K562 (cell line): ENCODE data around the gene PACSIN2. TPM values are rescaled to one million over a fixed set of nuclear protein-coding genes. Genes with fewer than 3 reads are reported as not detected.
"Not testable (repeated sequence)": the region's sequence is repeated elsewhere in the genome, so short reads cannot be mapped to it uniquely, and the experiment has no call there.

Experiments
- ATAC-seq: fragments of 200-7000 bp; cut with Tn5 transposase; 3 replicates; pipeline ENCODE4 v1.9.1; 2020; ENCODE audit warnings: moderate library complexity
- BruUV-seq: library from RNA; stranded (reverse); fragments of 400-500 nt; replicated peaks from 2 replicates; lab custom pipeline; 2021; lab: Mats Ljungman, UMichigan
- CTCF ChIA-PET: fragments of 300-600 bp; formaldehyde crosslinking; extraction: SDS; loops from one replicate; lab custom pipeline; 2021; ENCODE audit warnings: low intra/inter-chr PET ratio; lab: Yijun Ruan, JAX
- POLR2A ChIA-PET: fragments of 300-600, 350-650 bp; sonication (Branson Sonifier 250); formaldehyde crosslinking; extraction: SDS; loops from one replicate; lab custom pipeline; 2021; ENCODE audit warnings: antibody characterized with exemption, inconsistent platforms; lab: Yijun Ruan, JAX
- DNase-seq, 4 experiments: peaks; one replicate each; pipeline versions ENCODE4 v3.0.0 to v3.0.0-alpha.2; 2011 to 2018; ENCODE audit warnings: low spot score in 3 of 4, mixed read lengths in 3 of 4; ENCODE audit errors: extremely low read depth in 1 of 4
- FAIRE-seq: peaks from 2 replicates; lab custom pipeline; 2011; peaks lifted over from hg19 to GRCh38; lab: Jason Lieb, UNC
- H2AFZ ChIP-seq: 2 replicates; pipeline ENCODE4 v1.6.0; 2011; ENCODE audit warnings: low read depth, low read length, control low read depth, inconsistent platforms
- H3K27ac ChIP-seq: fragments of 200-600 bp; 3 replicates; pipeline ENCODE4 v1.8.0; 2011; ENCODE audit warnings: low read depth, mild to moderate bottlenecking, control low read depth, inconsistent platforms, low read length, moderate library complexity, mixed read lengths; ENCODE audit errors: extremely low read depth
- H3K27me3 ChIP-seq, 2 experiments: fragments of 300-600 bp in 1 of 2; 2 replicates in 1 of 2; 3 replicates in 1 of 2; pipeline versions ENCODE4 v1.6.0 to v1.8.0; 2011; ENCODE audit warnings: inconsistent platforms in 2 of 2, low read length in 2 of 2, mild to moderate bottlenecking in 1 of 2, mixed read lengths in 1 of 2, moderate library complexity in 1 of 2; ENCODE audit not compliant: control insufficient read depth in 2 of 2, insufficient read depth in 2 of 2
- H3K36me3 ChIP-seq: fragments of 300-600 bp; 3 replicates; pipeline ENCODE4 v1.8.0; 2011; ENCODE audit warnings: mild to moderate bottlenecking, low read length, inconsistent platforms; ENCODE audit not compliant: control insufficient read depth, insufficient read depth
- H3K4me1 ChIP-seq, 2 experiments: fragments of 200-600 bp in 1 of 2; replicated peaks in 1 of 2; 2 replicates in 1 of 2; 3 replicates in 1 of 2; pipeline versions ENCODE4 v1.5.1 to v1.8.0; 2011; ENCODE audit warnings: inconsistent platforms in 2 of 2, low read length in 2 of 2, mild to moderate bottlenecking in 1 of 2, mixed read lengths in 1 of 2, moderate library complexity in 1 of 2; ENCODE audit not compliant: control insufficient read depth in 2 of 2, insufficient read depth in 2 of 2
- H3K4me2 ChIP-seq: 2 replicates; pipeline ENCODE4 v1.6.1; 2011; ENCODE audit warnings: low read length, control low read depth, inconsistent platforms, mixed read lengths; ENCODE audit not compliant: insufficient read depth
- H3K4me3 ChIP-seq: fragments of 200-600 bp; sonication (generic), shearing (Covaris generic); 2 replicates; pipeline ENCODE4 v1.5.1; 2016; ENCODE audit warnings: control low read depth, inconsistent platforms
- H3K79me2 ChIP-seq: fragments of 200-600 bp; 3 replicates; pipeline ENCODE4 v1.8.0; 2011; ENCODE audit warnings: low read length, inconsistent platforms; ENCODE audit not compliant: control insufficient read depth, insufficient read depth
- H3K9ac ChIP-seq, 2 experiments: 2 replicates each; pipeline versions ENCODE4 v1.6.0 to v1.6.1; 2011; ENCODE audit warnings: low read depth in 2 of 2, low read length in 2 of 2, control low read depth in 1 of 2, inconsistent platforms in 1 of 2, mild to moderate bottlenecking in 1 of 2, mixed read lengths in 1 of 2; ENCODE audit not compliant: insufficient read depth in 1 of 2
- H3K9me1 ChIP-seq: one replicate; pipeline ENCODE4 v1.6.0; 2011; ENCODE audit warnings: inconsistent platforms, mild to moderate bottlenecking, low read length, moderate library complexity; ENCODE audit not compliant: control insufficient read depth, insufficient read depth
- H3K9me3 ChIP-seq: replicated peaks from 2 replicates; pipeline ENCODE4 v1.5.1; 2011; ENCODE audit warnings: low read depth, low read length, inconsistent platforms; ENCODE audit not compliant: control insufficient read depth, insufficient read depth
- H4K20me1 ChIP-seq: replicated peaks from 2 replicates; pipeline ENCODE4 v1.6.1; 2011; ENCODE audit warnings: low read length, inconsistent platforms, mixed read lengths; ENCODE audit not compliant: control insufficient read depth, insufficient read depth
- GATAD2B ChIP-seq: fragments of 450-650 bp; IDR thresholded peaks from 2 replicates; pipeline ENCODE4 v1.6.1; 2017; ENCODE audit warnings: mild to moderate bottlenecking, borderline replicate concordance
- HINFP ChIP-seq: fragments of 450-650 bp; conservative IDR thresholded peaks from 2 replicates; pipeline ENCODE4 v1.6.1; 2016; ENCODE audit warnings: missing genetic modification characterization, low read depth, mild to moderate bottlenecking, control low read depth, missing compliant biosample characterization
- SMARCA4 ChIP-seq: fragments of 450-650 bp; IDR thresholded peaks from 2 replicates; pipeline ENCODE4 v1.6.1; 2016
- ZBTB11 ChIP-seq, 3 experiments: fragments of 200-800 bp in 1 of 3; fragments of 250-450 bp in 1 of 3; fragments of 450-650 bp in 1 of 3; sonication (Bioruptor Pico) in 1 of 3; sonication (Bioruptor generic) in 1 of 3; formaldehyde crosslinking in 1 of 3; IDR thresholded peaks; 2 replicates each; pipeline versions ENCODE4 v1.6.1 to v1.8.0; 2016 to 2022; ENCODE audit warnings: mild to moderate bottlenecking in 2 of 3, missing genetic modification characterization in 2 of 3, missing compliant biosample characterization in 1 of 3, moderate library complexity in 1 of 3
- ZBTB2 ChIP-seq: fragments of 450-650 bp; IDR thresholded peaks from 2 replicates; pipeline ENCODE4 v1.6.1; 2016; ENCODE audit warnings: antibody characterized with exemption
- ZNF232 ChIP-seq: sonication (generic); formaldehyde crosslinking; IDR thresholded peaks from 2 replicates; pipeline ENCODE4 v1.8.0; 2022; ENCODE audit warnings: mild to moderate bottlenecking, missing genetic modification reagents
- ZNF324 ChIP-seq: fragments of 250-450 bp; sonication (Bioruptor Pico); IDR thresholded peaks from 2 replicates; pipeline ENCODE4 v1.4.0; 2020; ENCODE audit warnings: mild to moderate bottlenecking
- WGBS: fragments of 100-300 bp; shearing (Covaris generic); methylation state at CpG from one replicate; pipeline ENCODE4 v1.1.6; 2016; ENCODE audit warnings: low coverage, mixed read lengths; ENCODE audit not compliant: insufficient coverage; ENCODE audit errors: missing lambda C conversion rate; 5-methylcytosine and 5-hydroxymethylcytosine counted together
- in situ Hi-C: fragments of 300-500 bp; cut with MboI; formaldehyde crosslinking; loops from 4 replicates; pipeline ENCODE4 v1.15.0; 2018; ENCODE audit warnings: inconsistent platforms, mixed read lengths
- intact Hi-C: fragments of 100-400 bp; cut with micrococcal nuclease; formaldehyde crosslinking; loops from 2 replicates; pipeline ENCODE4 v1.14.2; 2022
- polyA plus RNA-seq, 8 experiments: library from polyadenylated mRNA; depleted of rRNA in 4 of 8; stranded (reverse) in 5 of 8; unstranded in 3 of 8; fragments of >200 nt; fragmentation: Nextera tagmentation in 2 of 8; fragmentation: Illumina TruSeq in 1 of 8; extraction: Ambion mirVana in 2 of 8; extraction: Trizol in 1 of 8; gene quantifications; 2 replicates each; pipeline versions ENCODE4 v1.2.1 to v1.2.3, GENCODE V29; 2011 to 2014; ENCODE audit warnings: inconsistent platforms in 1 of 8, missing spikeins in 1 of 8
- total RNA-seq, 7 experiments: library from RNA; depleted of rRNA in 6 of 7; stranded (reverse); fragments of >200 nt in 6 of 7; fragmentation: Illumina TruSeq in 2 of 7; extraction: Trizol in 2 of 7; gene quantifications; 2 replicates each; pipeline versions ENCODE4 v1.2.1 to v1.2.3, GENCODE V29; 2011 to 2021; ENCODE audit warnings: low replicate concordance in 1 of 7

Gene PACSIN2
- total and polyA plus RNA-seq, 9 of the 15 experiments (the other 6 are each of a cell fraction or from before 2014, with no cell fraction given): 0.45 to 45.1 (median 23.9) TPM

- TF ChIP-seq ZBTB2: no peak
- TF ChIP-seq SMARCA4: no peak
- no peak for TF ChIP-seq ZNF232 (CRISPR knock-in tag)
- no peak for TF ChIP-seq ZBTB11 (CRISPR knock-in tag; IDR thresholded peaks at IDR 0.05)
- no peak for TF ChIP-seq HINFP (tag)
- no peak for TF ChIP-seq ZNF324
- no peak for TF ChIP-seq GATAD2B
Observed at GRCh38 chr22:42996646-42997365, 18.1 kb downstream of the PACSIN2 start (continued).

GRCh38 chr22:42995654-42996053, 19.3 kb downstream of the PACSIN2 start:
- H3K27me3 ChIP-seq, H3K4me1 ChIP-seq, H3K9ac ChIP-seq, H4K20me1 ChIP-seq, H3K9me1 ChIP-seq, CTCF ChIA-PET, H3K4me3 ChIP-seq, H3K27ac ChIP-seq, H3K9me3 ChIP-seq, BruUV-seq, H3K4me2 ChIP-seq, ATAC-seq, H2AFZ ChIP-seq, in situ Hi-C loops, intact Hi-C loops, FAIRE-seq, DNase-seq, H3K36me3 ChIP-seq: not testable (repeated sequence)
- H3K79me2 ChIP-seq: peaks cover 58% of the 10 kb centered on the region
- WGBS: 89% methylated on average over 4 of the region's 7 CpGs
- POLR2A ChIA-PET: interaction anchor here (2.4 kb wide), 1 partner anchor 36 kb away, joined by 5 read pairs; no protein-coding TSS in a partner anchor
